CD4-positive, alpha-beta T cell treated with Interferon gamma for 1 hour (primary cell): ENCODE results near the gene CRYGC.
"Not testable (repeated sequence)": the region's sequence is repeated elsewhere in the genome, so short reads cannot be mapped to it uniquely, and the experiment has no call there.

ENCODE experiments used
- DNase-seq: peaks from one replicate; pipeline ENCODE4 v3.0.0-alpha.2; 2020

CRYGC gene

GRCh38 chr2:208129744-208130711 lies at the start of gene CRYGC:
Gene CRYGC, minus strand, starts transcription at chr2:208129828. Its CDS starts 36 bp downstream, at chr2:208129792.
- DNase-seq = no peak

- no peak for DNase-seq
Observed at GRCh38 chr2:208179028-208179609, 49.5 kb upstream of the CRYGC start.

- no peak for DNase-seq
Observed at GRCh38 chr2:208175840-208176153, 46.2 kb upstream of the CRYGC start.

- peak; percentile 67 for DNase-seq
Observed at GRCh38 chr2:208175069-208175839, 45.6 kb upstream of the CRYGC start.

GRCh38 chr2:208174144-208174543 lies 44.5 kb upstream of the CRYGC start:
- DNase-seq = no peak

GRCh38 chr2:208172125-208172524 lies 42.5 kb upstream of the CRYGC start:
- peak; percentile 61 for DNase-seq

GRCh38 chr2:208164951-208165755 lies 35.5 kb upstream of the CRYGC start:
- DNase-seq = no peak

GRCh38 chr2:208163489-208163888 lies 33.9 kb upstream of the CRYGC start, which contains the start of gene CRYGA:
Gene CRYGA, minus strand, starts transcription at chr2:208163589. Its CDS starts 33 bp downstream, at chr2:208163556.
- no peak for DNase-seq

GRCh38 chr2:208156439-208156838 lies 26.8 kb upstream of the CRYGC start:
- no peak for DNase-seq

- no peak for DNase-seq
Observed at GRCh38 chr2:208153156-208153555, 23.5 kb upstream of the CRYGC start.

GRCh38 chr2:208150956-208151355 lies 21.3 kb upstream of the CRYGC start:
- no peak for DNase-seq

GRCh38 chr2:208150094-208150493 lies 20.5 kb upstream of the CRYGC start:
- no peak for DNase-seq

- DNase-seq = no peak
Observed at GRCh38 chr2:208148803-208149202, 19.2 kb upstream of the CRYGC start.

GRCh38 chr2:208147759-208148158 lies 18.1 kb upstream of the CRYGC start:
- DNase-seq = no peak

- no peak for DNase-seq
Observed at GRCh38 chr2:208147008-208147407, 17.4 kb upstream of the CRYGC start.

- DNase-seq = no peak
Observed at GRCh38 chr2:208146006-208146405, 16.4 kb upstream of the CRYGC start, which contains the start of gene CRYGB. Gene CRYGB, minus strand, starts transcription at chr2:208146158. Its CDS starts 38 bp downstream, at chr2:208146120.

- no peak for DNase-seq
Observed at GRCh38 chr2:208142925-208143799, 13.5 kb upstream of the CRYGC start.

- no peak for DNase-seq
Observed at GRCh38 chr2:208142240-208142924, 12.8 kb upstream of the CRYGC start.

- no peak for DNase-seq
Observed at GRCh38 chr2:208139447-208139846, 9.8 kb upstream of the CRYGC start.

GRCh38 chr2:208138334-208138733 lies 8.7 kb upstream of the CRYGC start:
- not testable (repeated sequence) for DNase-seq

- no peak for DNase-seq
Observed at GRCh38 chr2:208136716-208137094, 7.1 kb upstream of the CRYGC start.
